ENCODE data around the gene LGALS12.

Gene LGALS12

DNA sequence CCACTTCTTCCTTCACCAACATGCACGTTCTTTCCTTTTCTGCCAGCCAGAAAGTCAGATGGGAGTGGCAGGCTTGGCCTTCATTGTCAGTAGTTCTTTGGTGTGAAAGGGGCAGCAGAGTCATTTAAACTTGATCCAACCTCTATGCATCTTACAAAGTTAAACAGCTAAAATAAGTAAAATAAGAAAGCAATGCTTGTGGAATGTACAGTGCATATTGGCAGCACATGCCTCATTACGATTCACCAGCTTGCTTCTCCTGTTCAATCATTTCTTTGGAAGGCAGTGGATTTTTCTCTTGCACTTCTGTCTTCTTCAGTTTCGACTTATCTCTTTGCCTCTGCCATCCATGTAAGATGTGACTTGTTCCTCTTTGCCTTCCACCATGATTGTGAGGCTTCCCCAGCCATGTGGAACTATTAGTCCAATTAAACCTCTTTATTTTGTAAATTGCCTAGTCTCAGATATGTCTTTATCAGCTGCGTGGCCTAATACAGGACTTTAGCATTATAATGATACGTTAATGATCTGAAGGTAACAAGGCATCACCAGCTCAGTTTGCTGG, 14.8 kb downstream of the LGALS12 start:
- H3K27me3 ChIP-seq (ENCODE audit: low read length): no peaks in the 10 kb centered on the region
- no peak for TF ChIP-seq CTCF (IDR thresholded peaks at IDR 0.05; ENCODE audit: insufficient read depth, low read length, poor library complexity, severe bottlenecking)
- no peak for TF ChIP-seq EZH2phosphoT487 (conservative IDR thresholded peaks at IDR 0.05; ENCODE audit: low read length)
- H3K79me2 ChIP-seq (ENCODE audit: insufficient read depth, low read length): no peaks in the 10 kb centered on the region
- no peak overlapping the region for H3K4me3 ChIP-seq (ENCODE audit: insufficient read depth, low read length, poor library complexity, severe bottlenecking)
- no peak overlapping the region for H2AFZ ChIP-seq (ENCODE audit: low read depth, low read length, severe bottlenecking)
- H4K20me1 ChIP-seq (ENCODE audit: low read depth, low read length): no peaks in the 10 kb centered on the region
- no peak overlapping the region for H3K4me2 ChIP-seq (ENCODE audit: low read depth, low read length, poor library complexity, severe bottlenecking)
- no peaks in the 10 kb centered on the region for H3K9me2 ChIP-seq (replicated peaks; ENCODE audit: insufficient read depth, low read length)
- H3K27ac ChIP-seq (ENCODE audit: low read depth, low read length): no peak overlapping the region
- no peak overlapping the region for H3K9ac ChIP-seq (ENCODE audit: low read length)
- H3K36me3 ChIP-seq (ENCODE audit: low read length): no peaks in the 10 kb centered on the region
- H3F3A ChIP-seq (ENCODE audit: insufficient read depth): no peaks in the 10 kb centered on the region
- H3K9me3 ChIP-seq (ENCODE audit: insufficient read depth, low read length): no peaks in the 10 kb centered on the region

DNA sequence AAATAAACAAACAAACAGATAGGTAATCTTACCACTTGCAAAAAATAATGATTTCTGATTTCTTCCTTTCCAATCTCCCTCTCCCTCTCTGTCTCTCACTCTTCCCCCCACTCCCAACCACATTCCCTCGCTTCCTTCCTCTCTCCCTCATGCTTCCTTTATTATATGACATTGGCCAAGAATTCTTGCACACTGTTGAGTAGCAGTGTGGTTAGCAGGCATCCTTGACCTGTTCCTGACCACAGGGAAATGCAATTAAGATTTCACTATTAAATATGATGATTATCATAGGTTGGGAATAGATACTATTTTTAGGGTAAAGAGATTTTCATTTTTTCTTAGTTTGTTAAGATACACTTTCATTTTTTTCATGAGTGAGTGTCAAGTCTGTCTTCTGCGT, 16.0 kb downstream of the LGALS12 start:
- no peaks in the 10 kb centered on the region for H3K9me3 ChIP-seq (ENCODE audit: insufficient read depth, low read length)
- no peak overlapping the region for H3K9ac ChIP-seq (ENCODE audit: low read length)
- H3K27me3 ChIP-seq (ENCODE audit: low read length): no peaks in the 10 kb centered on the region
- H3K79me2 ChIP-seq (ENCODE audit: insufficient read depth, low read length): no peaks in the 10 kb centered on the region
- no peaks in the 10 kb centered on the region for H3K9me2 ChIP-seq (replicated peaks; ENCODE audit: insufficient read depth, low read length)
- H2AFZ ChIP-seq (ENCODE audit: low read depth, low read length, severe bottlenecking): no peak overlapping the region
- no peak overlapping the region for H3K27ac ChIP-seq (ENCODE audit: low read depth, low read length)
- no peaks in the 10 kb centered on the region for H3K36me3 ChIP-seq (ENCODE audit: low read length)
- no peak overlapping the region for H3K4me2 ChIP-seq (ENCODE audit: low read depth, low read length, poor library complexity, severe bottlenecking)
- TF ChIP-seq EZH2phosphoT487 (conservative IDR thresholded peaks at IDR 0.05; ENCODE audit: low read length) (no peak), CTCF (IDR thresholded peaks at IDR 0.05; ENCODE audit: insufficient read depth, low read length, poor library complexity, severe bottlenecking) (no peak)
- H3F3A ChIP-seq (ENCODE audit: insufficient read depth): no peaks in the 10 kb centered on the region
- H4K20me1 ChIP-seq (ENCODE audit: low read depth, low read length): no peaks in the 10 kb centered on the region
- H3K4me3 ChIP-seq (ENCODE audit: insufficient read depth, low read length, poor library complexity, severe bottlenecking): no peak overlapping the region

DNA sequence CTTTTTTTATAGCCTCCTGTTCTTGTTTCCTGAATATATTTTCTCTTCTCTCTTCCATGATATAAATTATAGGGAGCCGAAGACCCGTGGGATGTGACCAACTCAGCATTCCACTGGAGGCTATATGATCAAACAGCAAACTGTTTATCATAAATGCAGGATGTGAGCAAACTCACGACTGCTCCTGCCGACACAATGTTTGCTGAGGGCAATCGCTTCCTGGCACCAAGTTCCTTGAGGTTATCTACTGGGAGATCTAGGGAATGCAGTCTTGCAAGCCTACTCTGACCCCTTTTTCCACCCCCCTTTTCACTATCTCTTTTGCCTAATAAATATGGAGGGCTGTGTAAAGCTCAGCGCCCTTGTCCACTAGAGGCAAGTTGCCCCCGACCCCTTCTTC, 17.3 kb downstream of the LGALS12 start:
- Histone ChIP-seq H3K36me3 (ENCODE audit: low read length) (no peaks in the 10 kb centered on the region), H3K9me3 (ENCODE audit: insufficient read depth, low read length) (no peaks in the 10 kb centered on the region), H3F3A (ENCODE audit: insufficient read depth) (no peaks in the 10 kb centered on the region), H2AFZ (ENCODE audit: low read depth, low read length, severe bottlenecking) (no peak overlapping the region), H3K27ac (ENCODE audit: low read depth, low read length) (no peak overlapping the region), H3K79me2 (ENCODE audit: insufficient read depth, low read length) (no peaks in the 10 kb centered on the region), H3K4me3 (ENCODE audit: insufficient read depth, low read length, poor library complexity, severe bottlenecking) (no peak overlapping the region), H4K20me1 (ENCODE audit: low read depth, low read length) (no peaks in the 10 kb centered on the region), H3K27me3 (ENCODE audit: low read length) (no peaks in the 10 kb centered on the region), H3K9me2 (replicated peaks; ENCODE audit: insufficient read depth, low read length) (no peaks in the 10 kb centered on the region), H3K4me2 (ENCODE audit: low read depth, low read length, poor library complexity, severe bottlenecking) (no peak overlapping the region), H3K9ac (ENCODE audit: low read length) (no peak overlapping the region)
- TF ChIP-seq EZH2phosphoT487 (conservative IDR thresholded peaks at IDR 0.05; ENCODE audit: low read length): no peak
- TF ChIP-seq CTCF (IDR thresholded peaks at IDR 0.05; ENCODE audit: insufficient read depth, low read length, poor library complexity, severe bottlenecking): no peak

All from SU-DHL-6 (cell line).